Activated T-helper 2 cell treated with anti-CD3 and anti-CD28 coated beads, Interferon-gamma antibody, Interleukin-2, Interleukin-4, amounts not matched to agents 10 μg/mL and 5 μg/mL and 100 μg/mL, durations not matched to agents 14 hours and 24 hours and 36 hours (primary cell): ENCODE results near the gene CIPC. TPM values are rescaled to one million over a fixed set of nuclear protein-coding genes. Genes with fewer than 3 reads are reported as not detected.

ENCODE experiments used
- DNase-seq: peaks from one replicate; pipeline ENCODE4 v3.0.0; 2021; ENCODE audit warnings: low spot score
- H3K27ac Mint-ChIP-seq: one replicate; pipeline ENCODE4 v1.8.0; 2021; ENCODE audit warnings: mixed read lengths
- H3K27me3 Mint-ChIP-seq: one replicate; pipeline ENCODE4 v1.8.0; 2021; ENCODE audit warnings: low read depth, mixed read lengths
- H3K36me3 Mint-ChIP-seq: one replicate; pipeline ENCODE4 v1.8.0; 2021; ENCODE audit warnings: low read depth, mixed read lengths
- H3K4me1 Mint-ChIP-seq: one replicate; pipeline ENCODE4 v1.8.0; 2021; ENCODE audit warnings: low read depth, mixed read lengths
- H3K4me3 Mint-ChIP-seq: one replicate; pipeline ENCODE4 v1.8.0; 2021; ENCODE audit warnings: low read depth, mild to moderate bottlenecking, moderate library complexity, mixed read lengths
- H3K9me3 Mint-ChIP-seq: one replicate; pipeline ENCODE4 v1.8.0; 2021; ENCODE audit warnings: mixed read lengths
- intact Hi-C: fragments of 100-400 bp; cut with micrococcal nuclease; formaldehyde crosslinking; loops from one replicate; pipeline ENCODE4 v1.15.1; 2023
- total RNA-seq: library from RNA; stranded (reverse); gene quantifications from 2 replicates; pipeline ENCODE4 v1.2.3, GENCODE V29; 2022

Gene CIPC
- total RNA-seq, 1 donor from 2014 or later, result 11.3 TPM

- H3K27ac Mint-ChIP-seq, result no peak overlapping the region
- no peaks in the 10 kb centered on the region for H3K9me3 Mint-ChIP-seq
- no peaks in the 10 kb centered on the region for H3K4me1 Mint-ChIP-seq
- no peak overlapping the region for H3K4me3 Mint-ChIP-seq
- intact Hi-C loops, result no loop called here
- H3K36me3 Mint-ChIP-seq, result peaks cover 48% of the 10 kb centered on the region
- no peaks in the 10 kb centered on the region for H3K27me3 Mint-ChIP-seq
- no peak for DNase-seq
Observed at GRCh38 chr14:77110286-77110685, 12.2 kb downstream of the CIPC start.

GRCh38 chr14:77111021-77111420, 13.0 kb downstream of the CIPC start:
- no peaks in the 10 kb centered on the region for H3K4me1 Mint-ChIP-seq
- no peak overlapping the region for H3K27ac Mint-ChIP-seq
- H3K36me3 Mint-ChIP-seq, result peaks cover 49% of the 10 kb centered on the region
- no peak overlapping the region for H3K4me3 Mint-ChIP-seq
- DNase-seq, result no peak
- intact Hi-C loops, result no loop called here
- H3K9me3 Mint-ChIP-seq, result no peaks in the 10 kb centered on the region
- no peaks in the 10 kb centered on the region for H3K27me3 Mint-ChIP-seq

- intact Hi-C loops, result no loop called here
Observed at GRCh38 chr14:77113644-77114043, 15.6 kb downstream of the CIPC start.

GRCh38 chr14:77114609-77115008, 16.6 kb downstream of the CIPC start:
- Mint-ChIP-seq H3K4me1 (no peaks in the 10 kb centered on the region), H3K27me3 (no peaks in the 10 kb centered on the region), H3K27ac (no peak overlapping the region), H3K36me3 (peaks cover 33% of the 10 kb centered on the region), H3K9me3 (no peaks in the 10 kb centered on the region), H3K4me3 (no peak overlapping the region)
- intact Hi-C loops, result no loop called here
- DNase-seq, result no peak

More at GRCh38 chr14:77113644-77114043, 15.6 kb downstream of the CIPC start:
- H3K4me1 Mint-ChIP-seq, result no peaks in the 10 kb centered on the region
- H3K4me3 Mint-ChIP-seq, result no peak overlapping the region
- no peaks in the 10 kb centered on the region for H3K27me3 Mint-ChIP-seq
- no peaks in the 10 kb centered on the region for H3K9me3 Mint-ChIP-seq
- peaks cover 38% of the 10 kb centered on the region for H3K36me3 Mint-ChIP-seq
- no peak overlapping the region for H3K27ac Mint-ChIP-seq
- no peak for DNase-seq

GRCh38 chr14:77116172-77116817, 18.2 kb downstream of the CIPC start:
- Mint-ChIP-seq H3K27me3 (no peaks in the 10 kb centered on the region), H3K4me1 (peaks cover 5% of the 10 kb centered on the region), H3K9me3 (no peaks in the 10 kb centered on the region), H3K27ac (no peak overlapping the region), H3K4me3 (no peak overlapping the region), H3K36me3 (peaks cover 25% of the 10 kb centered on the region)
- intact Hi-C loops, result no loop called here
- DNase-seq, result no peak

- peaks cover 7% of the 10 kb centered on the region for H3K27me3 Mint-ChIP-seq
- peaks cover 8% of the 10 kb centered on the region for H3K4me1 Mint-ChIP-seq
- H3K36me3 Mint-ChIP-seq, result peaks cover 5% of the 10 kb centered on the region
- intact Hi-C loops, result no loop called here
- H3K27ac Mint-ChIP-seq, result no peak overlapping the region
- H3K9me3 Mint-ChIP-seq, result no peaks in the 10 kb centered on the region
- H3K4me3 Mint-ChIP-seq, result no peak overlapping the region
- DNase-seq, result no peak
Observed at GRCh38 chr14:77119851-77120250, 21.8 kb downstream of the CIPC start.

- no peaks in the 10 kb centered on the region for H3K36me3 Mint-ChIP-seq
- DNase-seq, result peak; percentile 23
- peaks cover 16% of the 10 kb centered on the region for H3K27me3 Mint-ChIP-seq
- intact Hi-C loops, result no loop called here
- peaks cover 8% of the 10 kb centered on the region for H3K4me1 Mint-ChIP-seq
- H3K9me3 Mint-ChIP-seq, result no peaks in the 10 kb centered on the region
- H3K27ac Mint-ChIP-seq, result peak overlapping the region; percentile 48
- no peak overlapping the region for H3K4me3 Mint-ChIP-seq
Observed at GRCh38 chr14:77120771-77121743, 23.0 kb downstream of the CIPC start.

- H3K27me3 Mint-ChIP-seq, result peaks cover 29% of the 10 kb centered on the region
- H3K4me3 Mint-ChIP-seq, result no peak overlapping the region
- no peaks in the 10 kb centered on the region for H3K9me3 Mint-ChIP-seq
- H3K36me3 Mint-ChIP-seq, result no peaks in the 10 kb centered on the region
- intact Hi-C loops, result no loop called here
- DNase-seq, result no peak
- H3K27ac Mint-ChIP-seq, result no peak overlapping the region
- peaks cover 8% of the 10 kb centered on the region for H3K4me1 Mint-ChIP-seq
Observed at GRCh38 chr14:77122526-77123125, 24.6 kb downstream of the CIPC start.

- no peaks in the 10 kb centered on the region for H3K36me3 Mint-ChIP-seq
- H3K4me1 Mint-ChIP-seq, result peaks cover 8% of the 10 kb centered on the region
- intact Hi-C loops, result no loop called here
- no peak for DNase-seq
- H3K27ac Mint-ChIP-seq, result no peak overlapping the region
- H3K4me3 Mint-ChIP-seq, result peak overlapping the region; percentile 74
- H3K27me3 Mint-ChIP-seq, result peaks cover 30% of the 10 kb centered on the region
- no peaks in the 10 kb centered on the region for H3K9me3 Mint-ChIP-seq
Observed at GRCh38 chr14:77123381-77124325, 25.6 kb downstream of the CIPC start.

- intact Hi-C loops, result loop anchor here (1.0 kb wide), 1 partner anchor 27 kb away; no protein-coding TSS in a partner anchor
- Mint-ChIP-seq H3K4me1 (peaks cover 8% of the 10 kb centered on the region), H3K27ac (no peak overlapping the region), H3K9me3 (no peaks in the 10 kb centered on the region), H3K36me3 (no peaks in the 10 kb centered on the region), H3K27me3 (peaks cover 30% of the 10 kb centered on the region), H3K4me3 (peak overlapping the region; percentile 74)
- DNase-seq, result peak; percentile 63
Observed at GRCh38 chr14:77124345-77125280, 26.6 kb downstream of the CIPC start.

- Mint-ChIP-seq H3K27me3 (peaks cover 30% of the 10 kb centered on the region), H3K4me1 (peaks cover 8% of the 10 kb centered on the region), H3K9me3 (no peaks in the 10 kb centered on the region), H3K27ac (no peak overlapping the region), H3K4me3 (peak overlapping the region; percentile 48), H3K36me3 (no peaks in the 10 kb centered on the region)
- intact Hi-C loops, result loop anchor here (1.0 kb wide), 1 partner anchor 28 kb away; no protein-coding TSS in a partner anchor
- no peak for DNase-seq
Observed at GRCh38 chr14:77125281-77125801, 27.3 kb downstream of the CIPC start.
